ENCODE data around the gene CDS1.
A peak's percentile ranks its signal among the peaks of the same experiment; 100 is the strongest.

The CDS1 gene

DNA sequence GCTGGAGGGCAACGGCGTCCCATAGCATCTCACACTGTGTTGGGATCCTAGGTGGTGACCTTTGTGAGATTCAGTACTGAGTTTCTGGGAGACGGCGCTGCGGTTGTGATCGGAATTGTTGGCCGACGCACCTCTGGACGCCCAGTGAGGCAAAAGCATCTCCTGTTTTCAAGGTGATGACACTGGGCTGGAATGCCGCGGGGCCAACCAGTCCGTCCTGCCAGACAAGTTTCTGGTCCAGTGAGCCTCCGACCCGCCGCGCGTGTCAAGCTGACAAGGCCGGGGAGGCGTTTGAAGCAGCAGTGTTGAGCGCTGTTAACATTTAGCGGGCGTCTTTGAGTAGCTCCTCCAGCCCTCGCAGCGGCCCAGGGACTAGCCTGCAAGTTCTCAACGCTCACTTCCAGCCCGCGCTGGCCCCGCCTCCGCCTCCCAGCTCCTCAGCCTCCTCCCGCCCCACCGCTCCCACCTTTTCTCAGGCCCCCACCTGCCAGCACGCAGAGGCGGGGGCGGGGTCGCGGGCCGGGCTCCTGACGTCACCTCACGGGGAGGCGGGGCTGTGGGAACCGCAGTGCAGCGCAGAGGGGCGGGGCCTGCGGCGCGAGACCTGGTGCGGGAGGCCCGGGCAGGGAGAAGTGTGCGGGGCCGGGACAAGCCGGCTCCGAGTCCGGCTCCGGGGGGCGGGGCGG, 482 bp upstream of the CDS1 start:
- Mint-ChIP-seq H3K27me3 (peaks cover 54% of the 10 kb centered on the region), H3K4me3 (peak overlapping the region; percentile 69), H3K9me3 (no peaks in the 10 kb centered on the region), H3K4me1 (ENCODE audit: low read depth) (peaks cover 17% of the 10 kb centered on the region), H3K36me3 (ENCODE audit: low read depth) (no peaks in the 10 kb centered on the region), H3K27ac (no peak overlapping the region)
- DNase-seq = peak; percentile 92

DNA sequence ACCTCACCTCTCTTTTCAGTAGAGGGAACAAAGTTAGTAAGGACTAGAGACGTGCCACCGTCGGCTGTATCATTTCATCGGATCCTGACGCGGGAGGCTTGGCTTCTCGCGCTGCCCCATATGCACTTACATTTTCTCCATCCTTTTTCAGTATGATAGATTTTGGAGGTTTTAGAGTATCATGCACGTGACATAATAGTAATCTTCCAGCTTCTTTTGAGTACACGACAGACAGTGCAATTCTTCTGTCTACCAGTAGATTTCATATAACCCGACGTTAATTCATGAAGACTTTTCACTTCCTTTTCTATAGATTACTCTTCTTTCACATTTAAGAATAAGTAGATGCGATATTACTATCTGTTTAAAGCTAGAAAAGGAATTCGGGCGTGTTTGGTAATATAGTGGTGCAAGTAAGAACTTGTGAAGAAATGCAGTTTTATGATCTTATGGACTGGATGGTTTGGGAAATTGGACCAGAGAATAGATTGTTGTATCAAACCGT, 1.0 kb downstream of the CDS1 start:
- no peaks in the 10 kb centered on the region for H3K36me3 Mint-ChIP-seq (ENCODE audit: low read depth)
- peak overlapping the region; percentile 73 for H3K27ac Mint-ChIP-seq

DNA sequence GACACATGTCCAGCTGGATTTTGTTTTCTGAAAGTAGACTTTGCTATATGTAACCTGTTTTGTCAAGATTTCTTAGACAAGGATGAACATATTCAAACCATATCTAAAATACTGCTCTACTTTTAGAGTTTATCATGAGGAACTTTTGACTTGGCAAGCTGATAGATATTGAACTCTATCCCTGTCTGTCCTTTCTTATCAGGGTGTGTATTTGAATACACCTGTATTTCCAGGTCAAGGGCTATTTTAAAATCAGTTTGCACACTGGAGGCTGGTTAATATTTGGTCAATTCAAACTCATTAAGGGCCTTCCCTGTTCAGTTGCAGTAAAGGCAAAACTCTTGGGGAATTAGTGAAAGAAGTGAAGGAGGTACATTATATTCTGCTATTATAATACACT, 2.3 kb downstream of the CDS1 start:
- no peaks in the 10 kb centered on the region for H3K9me3 Mint-ChIP-seq
- peaks cover 55% of the 10 kb centered on the region for H3K27me3 Mint-ChIP-seq
- H3K27ac Mint-ChIP-seq = no peak overlapping the region
- no peaks in the 10 kb centered on the region for H3K36me3 Mint-ChIP-seq (ENCODE audit: low read depth)
- peaks cover 17% of the 10 kb centered on the region for H3K4me1 Mint-ChIP-seq (ENCODE audit: low read depth)
- DNase-seq = no peak
- H3K4me3 Mint-ChIP-seq = no peak overlapping the region

More for the DNA sequence above, 1.0 kb downstream of the CDS1 start:
- peak overlapping the region; percentile 75 for H3K4me3 Mint-ChIP-seq
- peaks cover 17% of the 10 kb centered on the region for H3K4me1 Mint-ChIP-seq (ENCODE audit: low read depth)
- no peak for DNase-seq
- no peaks in the 10 kb centered on the region for H3K9me3 Mint-ChIP-seq
- peaks cover 55% of the 10 kb centered on the region for H3K27me3 Mint-ChIP-seq

GRCh38 chr4:84594724-84595123, 11.8 kb downstream of the CDS1 start:
- no peak overlapping the region for H3K27ac Mint-ChIP-seq
- no peaks in the 10 kb centered on the region for H3K36me3 Mint-ChIP-seq (ENCODE audit: low read depth)
- H3K9me3 Mint-ChIP-seq = no peaks in the 10 kb centered on the region
- H3K4me3 Mint-ChIP-seq = no peak overlapping the region
- no peaks in the 10 kb centered on the region for H3K4me1 Mint-ChIP-seq (ENCODE audit: low read depth)
- H3K27me3 Mint-ChIP-seq = peaks cover 16% of the 10 kb centered on the region
- no peak for DNase-seq

DNA sequence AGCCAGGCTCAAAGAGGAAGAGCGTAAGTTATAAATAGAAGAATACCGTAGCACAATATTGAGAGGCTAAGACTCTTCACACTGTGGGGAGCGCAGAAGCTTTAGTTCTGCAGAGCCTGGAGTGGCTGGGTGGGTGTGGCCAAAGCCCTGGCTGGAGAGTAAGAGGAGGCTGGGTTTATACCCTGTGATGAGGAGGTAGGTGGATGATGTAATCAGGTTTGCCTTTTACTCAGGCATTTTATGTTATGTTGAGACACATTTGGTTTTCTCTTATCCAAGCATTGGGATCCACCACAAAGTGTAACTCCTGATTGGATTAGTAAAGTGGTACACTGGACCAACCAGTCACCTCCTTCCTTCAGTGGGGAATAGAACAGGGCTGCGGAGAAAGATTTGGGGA, 13.9 kb downstream of the CDS1 start:
- Mint-ChIP-seq H3K9me3 (no peaks in the 10 kb centered on the region), H3K27me3 (peaks cover 14% of the 10 kb centered on the region), H3K27ac (no peak overlapping the region), H3K36me3 (ENCODE audit: low read depth) (no peaks in the 10 kb centered on the region), H3K4me1 (ENCODE audit: low read depth) (no peaks in the 10 kb centered on the region), H3K4me3 (no peak overlapping the region)
- no peak for DNase-seq

- Mint-ChIP-seq H3K27ac (no peak overlapping the region), H3K4me1 (ENCODE audit: low read depth) (no peaks in the 10 kb centered on the region), H3K27me3 (peaks cover 13% of the 10 kb centered on the region), H3K9me3 (no peaks in the 10 kb centered on the region), H3K4me3 (no peak overlapping the region), H3K36me3 (ENCODE audit: low read depth) (no peaks in the 10 kb centered on the region)
- DNase-seq = no peak
Measured at GRCh38 chr4:84597450-84597849, 14.5 kb downstream of the CDS1 start.

GRCh38 chr4:84606645-84607044, 23.7 kb downstream of the CDS1 start:
- Mint-ChIP-seq H3K27ac (no peak overlapping the region), H3K4me1 (ENCODE audit: low read depth) (no peaks in the 10 kb centered on the region), H3K36me3 (ENCODE audit: low read depth) (peaks cover 1% of the 10 kb centered on the region), H3K27me3 (no peaks in the 10 kb centered on the region), H3K9me3 (peaks cover 1% of the 10 kb centered on the region), H3K4me3 (no peak overlapping the region)
- DNase-seq = no peak

GRCh38 chr4:84611531-84611930, 28.6 kb downstream of the CDS1 start:
- DNase-seq = no peak
- Mint-ChIP-seq H3K9me3 (peaks cover 1% of the 10 kb centered on the region), H3K27me3 (no peaks in the 10 kb centered on the region), H3K4me1 (ENCODE audit: low read depth) (no peaks in the 10 kb centered on the region), H3K4me3 (no peak overlapping the region), H3K27ac (no peak overlapping the region), H3K36me3 (ENCODE audit: low read depth) (peaks cover 1% of the 10 kb centered on the region)

DNA sequence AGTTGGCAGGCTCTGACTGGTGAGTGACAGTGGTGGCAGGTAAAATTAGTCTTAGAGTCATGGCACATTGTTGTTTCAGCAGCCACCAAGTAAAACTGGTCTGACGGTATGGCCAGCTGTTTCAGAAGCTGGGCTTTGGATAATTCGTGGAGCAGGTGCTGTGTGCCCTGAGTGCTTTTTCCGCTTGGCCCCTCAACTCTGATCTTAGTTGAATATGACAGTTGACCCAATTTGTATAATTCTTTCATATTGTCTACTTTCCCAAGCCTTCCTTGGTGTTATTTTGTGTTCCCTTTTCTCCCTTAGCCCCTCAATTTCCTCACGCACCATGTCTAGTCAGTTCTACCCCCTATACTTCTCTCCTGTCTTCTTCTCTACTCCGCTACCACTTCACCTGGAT, 32.0 kb downstream of the CDS1 start:
- H3K9me3 Mint-ChIP-seq = no peaks in the 10 kb centered on the region
- H3K36me3 Mint-ChIP-seq (ENCODE audit: low read depth) = no peaks in the 10 kb centered on the region
- no peak for DNase-seq
- H3K4me3 Mint-ChIP-seq = no peak overlapping the region
- H3K27ac Mint-ChIP-seq = no peak overlapping the region
- no peaks in the 10 kb centered on the region for H3K4me1 Mint-ChIP-seq (ENCODE audit: low read depth)
- H3K27me3 Mint-ChIP-seq = no peaks in the 10 kb centered on the region

- DNase-seq = no peak
- no peaks in the 10 kb centered on the region for H3K27me3 Mint-ChIP-seq
- no peaks in the 10 kb centered on the region for H3K4me1 Mint-ChIP-seq (ENCODE audit: low read depth)
- H3K36me3 Mint-ChIP-seq (ENCODE audit: low read depth) = no peaks in the 10 kb centered on the region
- H3K27ac Mint-ChIP-seq = no peak overlapping the region
- H3K4me3 Mint-ChIP-seq = no peak overlapping the region
- H3K9me3 Mint-ChIP-seq = no peaks in the 10 kb centered on the region
Measured at GRCh38 chr4:84615355-84615754, 32.4 kb downstream of the CDS1 start.

GRCh38 chr4:84622959-84623358, 40.0 kb downstream of the CDS1 start:
- Mint-ChIP-seq H3K4me3 (no peak overlapping the region), H3K4me1 (ENCODE audit: low read depth) (no peaks in the 10 kb centered on the region), H3K36me3 (ENCODE audit: low read depth) (no peaks in the 10 kb centered on the region), H3K27ac (no peak overlapping the region), H3K9me3 (no peaks in the 10 kb centered on the region), H3K27me3 (no peaks in the 10 kb centered on the region)
- no peak for DNase-seq

- Mint-ChIP-seq H3K27me3 (no peaks in the 10 kb centered on the region), H3K9me3 (no peaks in the 10 kb centered on the region), H3K4me1 (ENCODE audit: low read depth) (no peaks in the 10 kb centered on the region)
Measured at GRCh38 chr4:84623661-84624060, 40.7 kb downstream of the CDS1 start.

GRCh38 chr4:84626673-84627072, 43.7 kb downstream of the CDS1 start:
- no peaks in the 10 kb centered on the region for H3K4me1 Mint-ChIP-seq (ENCODE audit: low read depth)
- H3K27ac Mint-ChIP-seq = no peak overlapping the region
- DNase-seq = no peak
- no peaks in the 10 kb centered on the region for H3K36me3 Mint-ChIP-seq (ENCODE audit: low read depth)
- no peak overlapping the region for H3K4me3 Mint-ChIP-seq
- H3K9me3 Mint-ChIP-seq = no peaks in the 10 kb centered on the region
- H3K27me3 Mint-ChIP-seq = no peaks in the 10 kb centered on the region

More at GRCh38 chr4:84623661-84624060, 40.7 kb downstream of the CDS1 start:
- no peaks in the 10 kb centered on the region for H3K36me3 Mint-ChIP-seq (ENCODE audit: low read depth)
- H3K4me3 Mint-ChIP-seq = no peak overlapping the region
- H3K27ac Mint-ChIP-seq = no peak overlapping the region
- no peak for DNase-seq

DNA sequence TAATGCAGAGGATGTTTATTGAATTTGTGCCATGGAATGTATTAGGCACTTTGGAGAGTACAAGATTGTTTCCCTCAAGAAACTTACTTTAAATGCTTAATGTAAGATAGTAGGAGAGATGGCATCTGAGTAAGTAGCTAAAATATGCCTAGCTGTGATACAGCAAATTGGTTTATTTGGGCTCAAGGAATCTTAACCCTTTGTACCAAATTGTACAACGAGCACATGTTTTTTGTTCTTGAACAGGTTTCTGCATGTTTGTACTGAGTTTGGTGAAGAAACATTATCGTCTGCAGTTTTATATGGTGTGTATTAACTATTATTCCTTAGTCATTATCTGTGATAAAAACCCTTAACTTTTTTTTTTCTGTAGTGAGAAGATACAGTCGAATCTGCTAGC, 48.6 kb downstream of the CDS1 start:
- H3K9me3 Mint-ChIP-seq = peaks cover 4% of the 10 kb centered on the region
- no peaks in the 10 kb centered on the region for H3K4me1 Mint-ChIP-seq (ENCODE audit: low read depth)
- no peak for DNase-seq
- no peaks in the 10 kb centered on the region for H3K36me3 Mint-ChIP-seq (ENCODE audit: low read depth)
- no peaks in the 10 kb centered on the region for H3K27me3 Mint-ChIP-seq
- H3K27ac Mint-ChIP-seq = no peak overlapping the region
- H3K4me3 Mint-ChIP-seq = no peak overlapping the region

DNA sequence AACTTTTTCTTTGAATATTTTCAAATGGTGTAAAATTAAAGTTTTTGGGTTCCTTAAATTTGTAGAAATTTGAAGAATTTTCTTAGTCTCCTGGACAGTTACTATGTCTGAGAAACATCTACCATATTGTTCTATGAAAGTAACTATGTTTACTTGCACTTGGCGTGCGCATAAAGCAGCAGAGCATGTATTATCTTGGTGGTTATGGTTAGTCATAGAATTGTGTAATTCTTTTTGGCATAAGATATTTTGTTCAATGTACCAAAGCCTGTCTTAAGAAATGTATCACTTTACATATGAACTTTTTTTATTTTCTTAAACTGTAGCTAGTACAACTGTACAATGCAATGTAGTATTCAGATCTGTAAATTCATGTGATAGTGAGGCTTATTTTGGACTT, 49.2 kb downstream of the CDS1 start:
- DNase-seq = no peak
- peaks cover 4% of the 10 kb centered on the region for H3K9me3 Mint-ChIP-seq
- H3K36me3 Mint-ChIP-seq (ENCODE audit: low read depth) = no peaks in the 10 kb centered on the region
- no peak overlapping the region for H3K4me3 Mint-ChIP-seq
- no peak overlapping the region for H3K27ac Mint-ChIP-seq
- no peaks in the 10 kb centered on the region for H3K4me1 Mint-ChIP-seq (ENCODE audit: low read depth)
- no peaks in the 10 kb centered on the region for H3K27me3 Mint-ChIP-seq

GRCh38 chr4:84634961-84635360, 52.0 kb downstream of the CDS1 start:
- Mint-ChIP-seq H3K36me3 (ENCODE audit: low read depth) (no peaks in the 10 kb centered on the region), H3K4me1 (ENCODE audit: low read depth) (no peaks in the 10 kb centered on the region), H3K9me3 (peaks cover 4% of the 10 kb centered on the region), H3K4me3 (no peak overlapping the region), H3K27ac (no peak overlapping the region), H3K27me3 (no peaks in the 10 kb centered on the region)
- DNase-seq = no peak
